ENCODE results near the gene TFAP2C.
A peak's percentile ranks its signal among the peaks of the same experiment; 100 is the strongest.
"Not testable (repeated sequence)": the region's sequence is repeated elsewhere in the genome, so short reads cannot be mapped to it uniquely, and the experiment has no call there.

TFAP2C gene

GRCh38 chr20:56653211-56653610, 24.1 kb downstream of the TFAP2C start:
- DNase-seq (ENCODE audit: low spot score): peak; percentile 38

GRCh38 chr20:56656632-56657031, 27.5 kb downstream of the TFAP2C start:
- peak; percentile 58 for DNase-seq (ENCODE audit: low spot score)

- no peak for DNase-seq (ENCODE audit: low spot score)
Measured at GRCh38 chr20:56657879-56658278, 28.8 kb downstream of the TFAP2C start.

- not testable (repeated sequence) for DNase-seq (ENCODE audit: low spot score)
Measured at GRCh38 chr20:56658341-56658947, 29.3 kb downstream of the TFAP2C start.

GRCh38 chr20:56663660-56664059, 34.6 kb downstream of the TFAP2C start:
- DNase-seq (ENCODE audit: low spot score): no peak

- DNase-seq (ENCODE audit: low spot score): no peak
Measured at GRCh38 chr20:56664796-56665195, 35.7 kb downstream of the TFAP2C start.

GRCh38 chr20:56665806-56666205, 36.7 kb downstream of the TFAP2C start:
- no peak for DNase-seq (ENCODE audit: low spot score)

- DNase-seq (ENCODE audit: low spot score): no peak
Measured at GRCh38 chr20:56673450-56673849, 44.3 kb downstream of the TFAP2C start.

GRCh38 chr20:56676001-56676400, 46.9 kb downstream of the TFAP2C start:
- no peak for DNase-seq (ENCODE audit: low spot score)

GRCh38 chr20:56676679-56677078, 47.6 kb downstream of the TFAP2C start:
- no peak for DNase-seq (ENCODE audit: low spot score)

- DNase-seq (ENCODE audit: low spot score): no peak
Measured at GRCh38 chr20:56683077-56683865, 54.2 kb downstream of the TFAP2C start.

GRCh38 chr20:56685879-56686278, 56.8 kb downstream of the TFAP2C start:
- DNase-seq (ENCODE audit: low spot score): no peak

GRCh38 chr20:56687061-56687460, 58.0 kb downstream of the TFAP2C start:
- DNase-seq (ENCODE audit: low spot score): no peak

- no peak for DNase-seq (ENCODE audit: low spot score)
Measured at GRCh38 chr20:56688106-56688505, 59.0 kb downstream of the TFAP2C start.
